HepG2 (cell line): Measurements from ENCODE around the gene PELI1. TPM values are rescaled to one million over a fixed set of nuclear protein-coding genes. Genes with fewer than 3 reads are reported as not detected.

Source experiments
- ATAC-seq: fragments of 200-7000 bp; cut with Tn5 transposase; 3 replicates; pipeline ENCODE4 v1.9.1; 2020; ENCODE audit warnings: mild to moderate bottlenecking, moderate library complexity
- BruUV-seq: library from RNA; stranded (reverse); fragments of 400-500 nt; replicated peaks from 2 replicates; lab custom pipeline; 2021; lab: Mats Ljungman, UMichigan
- CTCF ChIA-PET: fragments of 300-600 bp; formaldehyde crosslinking; extraction: SDS; loops from one replicate; lab custom pipeline; 2021; ENCODE audit warnings: low total read pairs, inconsistent platforms, low intra/inter-chr PET ratio; lab: Yijun Ruan, JAX
- POLR2A ChIA-PET: fragments of 350-600 bp; sonication (Branson Sonifier 250); formaldehyde crosslinking; loops from one replicate; lab custom pipeline; 2020; ENCODE audit warnings: antibody characterized with exemption, inconsistent platforms; lab: Yijun Ruan, JAX
- DNase-seq: peaks from one replicate; pipeline ENCODE4 v3.0.0-alpha.2; 2015; ENCODE audit warnings: low spot score
- FAIRE-seq: peaks from 3 replicates; lab custom pipeline; 2011; peaks lifted over from hg19 to GRCh38; lab: Jason Lieb, UNC
- H2AFZ ChIP-seq: one replicate; pipeline ENCODE4 v1.6.1; 2011; ENCODE audit warnings: low read length, inconsistent platforms
- H3K27ac ChIP-seq: fragments of 300-600 bp; 3 replicates; pipeline ENCODE4 v1.8.0; 2011; ENCODE audit warnings: mixed run types, mild to moderate bottlenecking, mixed read lengths, low read length, inconsistent platforms; ENCODE audit not compliant: insufficient read depth; ENCODE audit errors: extremely low read length
- H3K27me3 ChIP-seq, 2 experiments: fragments of 200-600 bp in 1 of 2; 2 replicates in 1 of 2; 3 replicates in 1 of 2; pipeline versions ENCODE4 v1.6.0 to v1.8.0; 2011; ENCODE audit warnings: low read length in 2 of 2, mild to moderate bottlenecking in 2 of 2, moderate library complexity in 2 of 2, inconsistent platforms in 1 of 2; ENCODE audit not compliant: insufficient read depth in 2 of 2, control insufficient read depth in 1 of 2
- H3K36me3 ChIP-seq, 2 experiments: fragments of 200-600 bp in 1 of 2; replicated peaks in 1 of 2; 2 replicates in 1 of 2; 3 replicates in 1 of 2; pipeline versions ENCODE4 v1.5.1 to v1.8.0; 2011; ENCODE audit warnings: low read length in 2 of 2, inconsistent platforms in 1 of 2; ENCODE audit not compliant: insufficient read depth in 2 of 2, control insufficient read depth in 1 of 2
- H3K4me1 ChIP-seq: 2 replicates; pipeline ENCODE4 v1.5.1; 2012; ENCODE audit warnings: low read length, inconsistent platforms; ENCODE audit not compliant: insufficient read depth
- H3K4me2 ChIP-seq: 2 replicates; pipeline ENCODE4 v1.6.0; 2011; ENCODE audit warnings: low read depth, low read length, inconsistent platforms
- H3K4me3 ChIP-seq, 3 experiments: fragments of 200-600 bp in 1 of 3; sonication (generic), shearing (Covaris generic) in 1 of 3; replicated peaks in 1 of 3; 2 replicates each; pipeline ENCODE4 v1.5.1; 2011 to 2016; ENCODE audit warnings: low read length in 3 of 3, inconsistent platforms in 2 of 3, low read depth in 2 of 3, mild to moderate bottlenecking in 2 of 3, control low read depth in 1 of 3, mixed read lengths in 1 of 3; ENCODE audit not compliant: insufficient read depth in 1 of 3
- H3K79me2 ChIP-seq: one replicate; pipeline ENCODE4 v1.6.1; 2011; ENCODE audit warnings: low read length, inconsistent platforms; ENCODE audit not compliant: insufficient read depth
- H3K9ac ChIP-seq: 2 replicates; pipeline ENCODE4 v1.6.0; 2011; ENCODE audit warnings: mild to moderate bottlenecking, low read depth, low read length, inconsistent platforms; ENCODE audit not compliant: insufficient read depth
- H3K9me3 ChIP-seq: 2 replicates; pipeline ENCODE4 v1.5.1; 2012; ENCODE audit warnings: mild to moderate bottlenecking, low read length
- H4K20me1 ChIP-seq: 2 replicates; pipeline ENCODE4 v1.6.0; 2011; ENCODE audit warnings: inconsistent platforms, mild to moderate bottlenecking, low read length, moderate library complexity; ENCODE audit not compliant: insufficient read depth
- ADNP ChIP-seq: sonication (generic); formaldehyde crosslinking; IDR thresholded peaks from 2 replicates; pipeline ENCODE4 v1.4.0; 2020; ENCODE audit warnings: missing genetic modification reagents
- ARHGAP35 ChIP-seq: sonication (generic); formaldehyde crosslinking; IDR thresholded peaks from 2 replicates; pipeline ENCODE4 v1.9.0; 2022; ENCODE audit warnings: mild to moderate bottlenecking, inconsistent platforms, moderate library complexity, missing genetic modification reagents, borderline replicate concordance
- GTF3A ChIP-seq: sonication (generic); formaldehyde crosslinking; conservative IDR thresholded peaks from 2 replicates; pipeline ENCODE4 v1.4.0; 2020; ENCODE audit warnings: mild to moderate bottlenecking, missing genetic modification reagents
- KLF16 ChIP-seq, 2 experiments: sonication (generic) in 1 of 2; formaldehyde crosslinking in 1 of 2; IDR thresholded peaks; 2 replicates each; pipeline versions ENCODE4 v1.6.1 to v1.8.0; 2016 to 2023; ENCODE audit warnings: missing genetic modification reagents in 2 of 2, missing compliant biosample characterization in 1 of 2
- MXD4 ChIP-seq: IDR thresholded peaks from 2 replicates; pipeline ENCODE4 v1.6.1; 2016; ENCODE audit warnings: mild to moderate bottlenecking, missing biosample characterization, missing genetic modification reagents
- NR2F2 ChIP-seq: IDR thresholded peaks from 2 replicates; pipeline ENCODE4 v1.6.1; 2012; ENCODE audit warnings: low read depth, inconsistent platforms, borderline replicate concordance
- RAD21 ChIP-seq: fragments of 450-650 bp; formaldehyde crosslinking; IDR thresholded peaks from 2 replicates; pipeline ENCODE4 v1.5.0; 2020; ENCODE audit warnings: mild to moderate bottlenecking
- SMC3 ChIP-seq: IDR thresholded peaks from 2 replicates; pipeline ENCODE4 v1.6.1; 2011; ENCODE audit warnings: low read length, improper control_type of control experiment
- TBL1XR1 ChIP-seq: fragments of 150-350 bp; IDR thresholded peaks from 2 replicates; pipeline ENCODE4 v1.6.1; 2014; ENCODE audit warnings: borderline replicate concordance, low read length; ENCODE audit not compliant: partially characterized antibody
- TCF7L2 ChIP-seq: IDR thresholded peaks from 2 replicates; pipeline ENCODE4 v1.6.1; 2011; ENCODE audit warnings: mild to moderate bottlenecking, low read depth, low read length, moderate library complexity
- ZNF776 ChIP-seq: sonication (generic); formaldehyde crosslinking; IDR thresholded peaks from 2 replicates; pipeline ENCODE4 v1.4.0; 2020; ENCODE audit warnings: mild to moderate bottlenecking, missing genetic modification reagents
- ZSCAN25 ChIP-seq: sonication (generic); formaldehyde crosslinking; IDR thresholded peaks from 2 replicates; pipeline ENCODE4 v1.8.0; 2022; ENCODE audit warnings: mild to moderate bottlenecking, missing genetic modification reagents
- WGBS: methylation state at CpG from one replicate; pipeline ENCODE4 v1.1.6; 2017; ENCODE audit warnings: low lambda C conversion rate; 5-methylcytosine and 5-hydroxymethylcytosine counted together
- in situ Hi-C: cut with HindIII; loops from 2 replicates; pipeline ENCODE4 v1.10.0; 2017; ENCODE audit warnings: low pct_unique_long_range_greater_than_20kb; ENCODE audit not compliant: extremely low pct_ligation_motif_present
- intact Hi-C: fragments of 100-400 bp; cut with micrococcal nuclease; formaldehyde crosslinking; loops from one replicate; pipeline ENCODE4 v1.10.0; 2022; ENCODE audit not compliant: unreplicated experiment
- polyA plus RNA-seq, 8 experiments: library from polyadenylated mRNA; depleted of rRNA in 3 of 8; stranded (reverse) in 7 of 8; unstranded in 1 of 8; fragments of >200 nt; fragmentation: Illumina TruSeq in 4 of 8; extraction: Trizol in 4 of 8; gene quantifications; 2 replicates each; pipeline versions ENCODE4 v1.2.1 to v1.2.3, GENCODE V29; 2011 to 2016; ENCODE audit warnings: low read depth in 4 of 8, missing spikeins in 1 of 8, mixed read lengths in 1 of 8; ENCODE audit not compliant: insufficient read depth in 1 of 8
- total RNA-seq, 5 experiments: library from RNA; depleted of rRNA; stranded (reverse); fragments of >200 nt; fragmentation: Illumina TruSeq; extraction: Trizol; gene quantifications; 2 replicates each; pipeline ENCODE4 v1.2.3, GENCODE V29; 2016; ENCODE audit warnings: low read depth in 1 of 5
- TF ChIP-seq, protein P1 (sequence below): sonication (generic); formaldehyde crosslinking; IDR thresholded peaks from 2 replicates; pipeline ENCODE4 v1.4.0; 2020; ENCODE audit warnings: missing genetic modification reagents

Gene PELI1
- total and polyA plus RNA-seq, 2 of the 13 experiments (the other 11 are each of a cell fraction or from before 2014, with no cell fraction given): 12.5 to 16.2 TPM

GRCh38 chr2:64133354-64133753, 10.9 kb downstream of the PELI1 start (continued):
- TF ChIP-seq, protein P1, sequence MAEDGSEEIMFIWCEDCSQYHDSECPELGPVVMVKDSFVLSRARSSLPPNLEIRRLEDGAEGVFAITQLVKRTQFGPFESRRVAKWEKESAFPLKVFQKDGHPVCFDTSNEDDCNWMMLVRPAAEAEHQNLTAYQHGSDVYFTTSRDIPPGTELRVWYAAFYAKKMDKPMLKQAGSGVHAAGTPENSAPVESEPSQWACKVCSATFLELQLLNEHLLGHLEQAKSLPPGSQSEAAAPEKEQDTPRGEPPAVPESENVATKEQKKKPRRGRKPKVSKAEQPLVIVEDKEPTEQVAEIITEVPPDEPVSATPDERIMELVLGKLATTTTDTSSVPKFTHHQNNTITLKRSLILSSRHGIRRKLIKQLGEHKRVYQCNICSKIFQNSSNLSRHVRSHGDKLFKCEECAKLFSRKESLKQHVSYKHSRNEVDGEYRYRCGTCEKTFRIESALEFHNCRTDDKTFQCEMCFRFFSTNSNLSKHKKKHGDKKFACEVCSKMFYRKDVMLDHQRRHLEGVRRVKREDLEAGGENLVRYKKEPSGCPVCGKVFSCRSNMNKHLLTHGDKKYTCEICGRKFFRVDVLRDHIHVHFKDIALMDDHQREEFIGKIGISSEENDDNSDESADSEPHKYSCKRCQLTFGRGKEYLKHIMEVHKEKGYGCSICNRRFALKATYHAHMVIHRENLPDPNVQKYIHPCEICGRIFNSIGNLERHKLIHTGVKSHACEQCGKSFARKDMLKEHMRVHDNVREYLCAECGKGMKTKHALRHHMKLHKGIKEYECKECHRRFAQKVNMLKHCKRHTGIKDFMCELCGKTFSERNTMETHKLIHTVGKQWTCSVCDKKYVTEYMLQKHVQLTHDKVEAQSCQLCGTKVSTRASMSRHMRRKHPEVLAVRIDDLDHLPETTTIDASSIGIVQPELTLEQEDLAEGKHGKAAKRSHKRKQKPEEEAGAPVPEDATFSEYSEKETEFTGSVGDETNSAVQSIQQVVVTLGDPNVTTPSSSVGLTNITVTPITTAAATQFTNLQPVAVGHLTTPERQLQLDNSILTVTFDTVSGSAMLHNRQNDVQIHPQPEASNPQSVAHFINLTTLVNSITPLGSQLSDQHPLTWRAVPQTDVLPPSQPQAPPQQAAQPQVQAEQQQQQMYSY (CRISPR knock-in tag): no peak
- TF ChIP-seq ZSCAN25 (CRISPR knock-in tag) (no peak), SMC3 (no peak), ZNF776 (CRISPR knock-in tag) (no peak), GTF3A (CRISPR knock-in tag) (no peak), ARHGAP35 (CRISPR knock-in tag) (no peak)

DNA sequence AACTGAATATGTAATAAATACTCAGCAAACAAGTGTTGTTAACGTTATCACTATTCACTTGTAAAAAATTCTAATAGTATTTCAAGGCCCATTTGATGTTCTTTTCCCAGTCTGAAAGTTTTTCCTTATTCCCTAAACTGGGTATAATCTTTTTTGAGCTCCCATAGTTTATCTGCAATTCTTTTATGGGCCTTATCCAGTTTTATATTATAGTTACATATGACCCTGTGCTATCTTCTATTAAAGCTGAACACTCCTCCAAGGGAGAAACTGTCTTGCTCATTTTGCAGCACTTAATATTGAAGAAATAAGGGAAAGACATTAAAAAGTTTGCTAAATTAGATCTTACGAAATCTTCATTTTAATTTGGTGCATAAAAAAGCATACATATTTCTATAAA, 13.9 kb downstream of the PELI1 start:
- Histone ChIP-seq H3K4me3 (no peak overlapping the region), H3K9me3 (no peaks in the 10 kb centered on the region), H4K20me1 (no peaks in the 10 kb centered on the region), H3K79me2 (peaks cover 97% of the 10 kb centered on the region), H3K4me2 (no peak overlapping the region), H3K27ac (no peak overlapping the region), H3K36me3 (no peaks in the 10 kb centered on the region; a peak in 2 of 5 replicates), H2AFZ (no peak overlapping the region), H3K4me1 (peaks cover 44% of the 10 kb centered on the region), H3K27me3 (no peaks in the 10 kb centered on the region), H3K9ac (no peak overlapping the region)
- intact Hi-C loops (no loop called here), in situ Hi-C loops (no loop called here)
- TF ChIP-seq RAD21 (CRISPR knock-in tag) (no peak), ADNP (CRISPR knock-in tag) (no peak), TCF7L2 (no peak), TBL1XR1 (no peak), MXD4 (CRISPR knock-in tag) (no peak), NR2F2 (no peak), KLF16 (CRISPR knock-in tag; IDR thresholded peaks at IDR 0.05) (no peak)
- WGBS: 98% methylated on average over 2 of the region's 2 CpGs
- no TSS peak for BruUV-seq
- DNase-seq: no peak
- no peak for FAIRE-seq
- no peak for ATAC-seq
- ChIA-PET POLR2A (no interaction called here), CTCF (no interaction called here)
